B cell (primary cell): ENCODE data around the gene MFSD6. TPM values are rescaled to one million over a fixed set of nuclear protein-coding genes. Genes with fewer than 3 reads are reported as not detected.

ENCODE experiments used
- ATAC-seq: fragments of 200-7000 bp; cut with Tn5 transposase; one replicate; pipeline ENCODE4 v1.10.0; 2021; ENCODE audit warnings: low read depth, mild to moderate bottlenecking, moderate number of reproducible peaks, moderate library complexity
- CTCF ChIA-PET: fragments of 350-600 bp; sonication (Branson Sonifier 250); formaldehyde crosslinking; loops from one replicate; lab custom pipeline; 2021; ENCODE audit warnings: antibody characterized with exemption, inconsistent platforms; lab: Charles Lee
- POLR2A ChIA-PET: fragments of 350-600 bp; sonication (Branson Sonifier 250); formaldehyde crosslinking; loops from one replicate; lab custom pipeline; 2021; ENCODE audit warnings: antibody characterized with exemption; lab: Charles Lee
- DNase-seq: peaks from one replicate; pipeline ENCODE4 v3.0.0; 2013
- H2AFZ ChIP-seq: 2 replicates; pipeline ENCODE4 v1.6.1; 2012; ENCODE audit warnings: mild to moderate bottlenecking, low read depth, low read length; ENCODE audit not compliant: insufficient read depth, poor library complexity, severe bottlenecking
- H3K27ac ChIP-seq, 2 donors: 1 replicate in 1 of 2; 2 replicates in 1 of 2; pipeline ENCODE4 v1.5.1; 2012 to 2013; ENCODE audit warnings: low read length in 2 of 2, mild to moderate bottlenecking in 2 of 2, moderate library complexity in 1 of 2
- H3K27me3 ChIP-seq, 4 experiments: fragments of 200-600 bp in 1 of 4; sonication (generic) in 1 of 4; replicated peaks in 1 of 4; 1 replicate in 2 of 4; 2 replicates in 2 of 4; pipeline versions ENCODE4 v1.6.1 to v1.7.0; 2013 to 2016; ENCODE audit warnings: low read length in 3 of 4, mild to moderate bottlenecking in 2 of 4, mixed read lengths in 1 of 4, moderate library complexity in 1 of 4; ENCODE audit not compliant: insufficient read depth in 4 of 4, control insufficient read depth in 3 of 4; ENCODE audit errors: control extremely low read depth in 1 of 4
- H3K36me3 ChIP-seq, 2 experiments: replicated peaks in 1 of 2; 1 replicate in 1 of 2; 2 replicates in 1 of 2; pipeline versions ENCODE4 v1.6.1 to v1.7.1; 2013; ENCODE audit warnings: low read length in 1 of 2; ENCODE audit not compliant: insufficient read depth in 2 of 2, control insufficient read depth in 1 of 2; ENCODE audit errors: control extremely low read depth in 1 of 2, extremely low read depth in 1 of 2
- H3K4me1 ChIP-seq, 2 donors: fragments of 200-600 bp in 1 of 2; sonication (generic) in 1 of 2; 1 replicate in 1 of 2; 2 replicates in 1 of 2; pipeline versions ENCODE4 v1.5.1 to v1.6.1; 2013 to 2017; ENCODE audit warnings: low read length in 2 of 2; ENCODE audit not compliant: control insufficient read depth in 2 of 2, insufficient read depth in 2 of 2
- H3K4me2 ChIP-seq: replicated peaks from 2 replicates; pipeline ENCODE3; 2012; ENCODE audit warnings: mild to moderate bottlenecking, low read depth, low read length; ENCODE audit not compliant: poor library complexity, severe bottlenecking
- H3K4me3 ChIP-seq, 5 experiments: fragments of 200-600 bp in 1 of 5; sonication (generic) in 1 of 5; 1 replicate in 3 of 5; 2 replicates in 2 of 5; pipeline versions ENCODE4 v1.5.1 to v1.7.0; 2011 to 2016; ENCODE audit warnings: low read length in 4 of 5, mild to moderate bottlenecking in 4 of 5, low read depth in 2 of 5, control low read depth in 1 of 5, moderate library complexity in 1 of 5; ENCODE audit not compliant: insufficient read depth in 1 of 5; ENCODE audit errors: control extremely low read depth in 1 of 5, extremely low read depth in 1 of 5
- H3K79me2 ChIP-seq: fragments of 200-600 bp; sonication (generic); one replicate; pipeline ENCODE4 v1.6.0; 2016; ENCODE audit warnings: low read length; ENCODE audit not compliant: control insufficient read depth, insufficient read depth
- H3K9ac ChIP-seq: fragments of 200-600 bp; sonication (generic); 2 replicates; pipeline ENCODE4 v1.6.1; 2017; ENCODE audit warnings: mild to moderate bottlenecking, low read length, moderate library complexity
- H3K9me3 ChIP-seq, 3 donors: one replicate each; pipeline versions ENCODE4 v1.6.1 to v1.7.1; 2013; ENCODE audit warnings: low read length in 2 of 3; ENCODE audit not compliant: control insufficient read depth in 2 of 3, insufficient read depth in 1 of 3; ENCODE audit errors: control extremely low read depth in 1 of 3
- H4K20me1 ChIP-seq: 2 replicates; pipeline ENCODE4 v1.6.0; 2012; ENCODE audit warnings: mild to moderate bottlenecking, low read length; ENCODE audit not compliant: insufficient read depth, control insufficient read depth, poor library complexity, severe bottlenecking
- H3K27ac Mint-ChIP-seq: one replicate; pipeline ENCODE4 v1.8.0; 2021; ENCODE audit warnings: mixed read lengths
- H3K27me3 Mint-ChIP-seq: one replicate; pipeline ENCODE4 v1.8.0; 2021; ENCODE audit warnings: mixed read lengths
- H3K4me1 Mint-ChIP-seq: one replicate; pipeline ENCODE4 v1.8.0; 2021; ENCODE audit warnings: mixed read lengths
- H3K4me3 Mint-ChIP-seq: one replicate; pipeline ENCODE4 v1.8.0; 2021; ENCODE audit warnings: mixed read lengths
- H3K9me3 Mint-ChIP-seq: one replicate; pipeline ENCODE4 v1.8.0; 2022; ENCODE audit warnings: mixed read lengths; ENCODE audit not compliant: insufficient read depth
- EZH2 ChIP-seq: IDR thresholded peaks from 2 replicates; pipeline ENCODE4 v1.6.1; 2012; ENCODE audit warnings: borderline replicate concordance, low read depth, mild to moderate bottlenecking, moderate library complexity, low read length; ENCODE audit not compliant: insufficient read depth, poor library complexity, severe bottlenecking
- WGBS: methylation state at CpG from one replicate; pipeline ENCODE4 v1.1.5; 2013; ENCODE audit warnings: missing lambda C conversion rate; ENCODE audit not compliant: insufficient coverage; 5-methylcytosine and 5-hydroxymethylcytosine counted together
- intact Hi-C: fragments of 100-400 bp; cut with micrococcal nuclease; formaldehyde crosslinking; loops from one replicate; pipeline ENCODE4 v1.10.0; 2022
- polyA plus RNA-seq: library from polyadenylated mRNA; depleted of rRNA; stranded (reverse); fragments of >200 nt; gene quantifications from 2 replicates; pipeline ENCODE4 v1.2.3, GENCODE V29; 2012
- total RNA-seq, 2 donors: library from RNA; stranded (reverse); fragments of 120-200 nt in 1 of 2; gene quantifications; 1 replicate in 1 of 2; 2 replicates in 1 of 2; pipeline versions ENCODE4 v1.2.3 to v1.2.4, GENCODE V29; 2013 to 2022
- TF ChIP-seq, protein P1 (sequence below): fragments of 200-600 bp; IDR thresholded peaks from one replicate; pipeline ENCODE4 v1.8.0; 2022; ENCODE audit warnings: antibody characterized with exemption, mild to moderate bottlenecking

Gene MFSD6
- total and polyA plus RNA-seq, 2 donors (not counting 1 experiment from before 2014, with no cell fraction given) = 13.5 to 33.8 TPM

DNA sequence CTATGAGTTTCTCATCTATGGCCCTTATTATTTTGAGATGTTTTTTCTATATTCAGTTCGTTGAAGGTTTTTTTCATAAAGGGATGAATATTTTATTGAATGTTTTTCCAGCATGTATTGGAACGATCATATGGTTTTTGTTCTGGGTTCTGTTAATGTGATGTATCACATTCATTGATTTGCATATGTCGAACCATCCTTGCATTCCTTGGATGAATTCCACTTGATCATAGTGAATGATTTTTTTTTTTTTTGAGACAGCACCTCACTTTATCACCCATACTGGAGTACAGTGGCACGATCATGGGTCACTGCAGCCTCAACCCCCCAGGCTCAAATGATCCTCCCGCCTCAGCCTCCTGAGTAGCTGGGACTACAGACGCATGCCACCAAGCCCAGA lies 131.9 kb downstream of the MFSD6 start:
- Histone ChIP-seq H2AFZ (no peak overlapping the region), H3K9me3 (peaks cover 9 to 19% (median 10%) of the 10 kb centered on the region in 3 donors), H3K9ac (no peak overlapping the region), H4K20me1 (no peaks in the 10 kb centered on the region), H3K4me3 (no peak overlapping the region), H3K4me1 (peaks cover 0 to 5% of the 10 kb centered on the region in 2 donors), H3K27ac (no peak overlapping the region), H3K4me2 (no peak overlapping the region), H3K36me3 (no peaks in the 10 kb centered on the region), H3K27me3 (no peaks in the 10 kb centered on the region), H3K79me2 (peaks cover 4% of the 10 kb centered on the region)
- CTCF ChIA-PET = no interaction called here
- no peak overlapping the region for H3K27ac Mint-ChIP-seq
- intact Hi-C loops = no loop called here
- TF ChIP-seq, protein P1, sequence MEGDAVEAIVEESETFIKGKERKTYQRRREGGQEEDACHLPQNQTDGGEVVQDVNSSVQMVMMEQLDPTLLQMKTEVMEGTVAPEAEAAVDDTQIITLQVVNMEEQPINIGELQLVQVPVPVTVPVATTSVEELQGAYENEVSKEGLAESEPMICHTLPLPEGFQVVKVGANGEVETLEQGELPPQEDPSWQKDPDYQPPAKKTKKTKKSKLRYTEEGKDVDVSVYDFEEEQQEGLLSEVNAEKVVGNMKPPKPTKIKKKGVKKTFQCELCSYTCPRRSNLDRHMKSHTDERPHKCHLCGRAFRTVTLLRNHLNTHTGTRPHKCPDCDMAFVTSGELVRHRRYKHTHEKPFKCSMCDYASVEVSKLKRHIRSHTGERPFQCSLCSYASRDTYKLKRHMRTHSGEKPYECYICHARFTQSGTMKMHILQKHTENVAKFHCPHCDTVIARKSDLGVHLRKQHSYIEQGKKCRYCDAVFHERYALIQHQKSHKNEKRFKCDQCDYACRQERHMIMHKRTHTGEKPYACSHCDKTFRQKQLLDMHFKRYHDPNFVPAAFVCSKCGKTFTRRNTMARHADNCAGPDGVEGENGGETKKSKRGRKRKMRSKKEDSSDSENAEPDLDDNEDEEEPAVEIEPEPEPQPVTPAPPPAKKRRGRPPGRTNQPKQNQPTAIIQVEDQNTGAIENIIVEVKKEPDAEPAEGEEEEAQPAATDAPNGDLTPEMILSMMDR = no peak
- TF ChIP-seq EZH2 = no peak
- H3K9me3 Mint-ChIP-seq = peaks cover 22% of the 10 kb centered on the region
- ATAC-seq (no peak), DNase-seq (no peak)
- no peaks in the 10 kb centered on the region for H3K27me3 Mint-ChIP-seq
- no CpG with 5 or more reads among the region's 6 CpGs for WGBS
- H3K4me1 Mint-ChIP-seq = peaks cover 14% of the 10 kb centered on the region
- no peak overlapping the region for H3K4me3 Mint-ChIP-seq
- POLR2A ChIA-PET = no interaction called here

DNA sequence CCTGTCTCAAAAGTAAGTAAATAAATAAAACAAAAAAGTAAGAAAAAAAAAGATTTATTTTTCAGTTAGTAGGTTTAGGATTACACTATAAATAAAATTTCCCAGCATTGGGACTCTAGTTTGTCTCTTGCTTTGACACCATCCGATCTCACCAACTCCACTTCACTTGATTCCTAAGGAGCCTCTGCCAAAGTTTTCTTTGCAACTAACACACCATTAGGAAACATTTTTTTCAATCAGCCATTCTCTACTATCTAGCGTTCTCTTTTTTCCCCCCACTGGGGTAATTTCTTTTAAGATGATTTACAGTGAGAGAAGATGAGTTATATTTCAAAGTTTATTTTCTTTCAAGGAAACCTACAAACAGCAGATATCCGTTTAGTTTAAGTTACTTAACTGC lies 136.9 kb downstream of the MFSD6 start:
- Mint-ChIP-seq H3K9me3 (peaks cover 13% of the 10 kb centered on the region), H3K27me3 (no peaks in the 10 kb centered on the region), H3K27ac (no peak overlapping the region), H3K4me1 (no peaks in the 10 kb centered on the region), H3K4me3 (no peak overlapping the region)
- no peaks in the 10 kb centered on the region for H3K4me1 ChIP-seq
- H3K4me2 ChIP-seq = no peak overlapping the region
- no peaks in the 10 kb centered on the region for H3K79me2 ChIP-seq
- POLR2A ChIA-PET = no interaction called here
- no peak overlapping the region for H3K9ac ChIP-seq
- H3K4me3 ChIP-seq = no peak overlapping the region
- intact Hi-C loops = no loop called here
- H4K20me1 ChIP-seq = no peaks in the 10 kb centered on the region
- 100% methylated on average over 1 of the region's 3 CpGs for WGBS
- H3K27me3 ChIP-seq = no peaks in the 10 kb centered on the region
- no peak overlapping the region for H3K27ac ChIP-seq
- DNase-seq (no peak), ATAC-seq (no peak)
- H3K36me3 ChIP-seq = no peaks in the 10 kb centered on the region
- CTCF ChIA-PET = no interaction called here
- no peak overlapping the region for H2AFZ ChIP-seq
- TF ChIP-seq, protein P1 = no peak
- no peak for TF ChIP-seq EZH2
- H3K9me3 ChIP-seq = peaks cover 3 to 11% (median 9%) of the 10 kb centered on the region in 3 donors
